DOHH2 (cell line): ENCODE measurements around the gene MUC5AC.
"Not testable (repeated sequence)": the region's sequence is repeated elsewhere in the genome, so short reads cannot be mapped to it uniquely, and the experiment has no call there.

Source experiments
- H3F3A ChIP-seq: fragments of 200-600 bp; sonication (generic), shearing (Covaris generic); 2 replicates; pipeline ENCODE4 v1.6.0; 2016; ENCODE audit warnings: antibody characterized with exemption, mild to moderate bottlenecking; ENCODE audit not compliant: control insufficient read depth, insufficient read depth
- H3K27ac ChIP-seq: fragments of 200-600 bp; sonication (generic); 2 replicates; pipeline ENCODE4 v1.5.1; 2014; ENCODE audit warnings: low read depth, mild to moderate bottlenecking, low read length, moderate library complexity
- H3K27me3 ChIP-seq: fragments of 200-600 bp; sonication (generic); 2 replicates; pipeline ENCODE4 v1.6.1; 2014; ENCODE audit warnings: mild to moderate bottlenecking, low read length, mixed read lengths; ENCODE audit not compliant: control insufficient read depth
- H3K36me3 ChIP-seq: fragments of 200-600 bp; sonication (generic); 2 replicates; pipeline ENCODE4 v1.6.1; 2014; ENCODE audit warnings: mild to moderate bottlenecking, low read length, moderate library complexity, mixed read lengths; ENCODE audit not compliant: control insufficient read depth
- H3K4me1 ChIP-seq: fragments of 200-600 bp; sonication (generic); 2 replicates; pipeline ENCODE4 v1.6.1; 2014; ENCODE audit warnings: mild to moderate bottlenecking, low read length, mixed read lengths; ENCODE audit not compliant: control insufficient read depth
- H3K4me2 ChIP-seq: fragments of 200-600 bp; sonication (generic); 2 replicates; pipeline ENCODE4 v1.6.0; 2014; ENCODE audit warnings: mild to moderate bottlenecking, low read length, moderate library complexity
- H3K4me3 ChIP-seq: fragments of 200-600 bp; sonication (generic); 2 replicates; pipeline ENCODE4 v1.5.1; 2014; ENCODE audit warnings: mild to moderate bottlenecking, low read length, mixed read lengths
- H3K79me2 ChIP-seq: fragments of 200-600 bp; sonication (generic); 2 replicates; pipeline ENCODE4 v1.6.1; 2014; ENCODE audit warnings: mild to moderate bottlenecking, low read length, mixed read lengths; ENCODE audit not compliant: control insufficient read depth
- H3K9me2 ChIP-seq: fragments of 200-600 bp; sonication (generic); replicated peaks from 2 replicates; pipeline ENCODE4 v1.6.1; 2014; ENCODE audit warnings: mild to moderate bottlenecking, low read length, mixed read lengths; ENCODE audit not compliant: control insufficient read depth
- H3K9me3 ChIP-seq: fragments of 200-600 bp; sonication (generic); 2 replicates; pipeline ENCODE4 v1.6.1; 2014; ENCODE audit warnings: antibody characterized with exemption, low read length, mixed read lengths; ENCODE audit not compliant: control insufficient read depth, insufficient read depth
- H4K20me1 ChIP-seq: fragments of 200-600 bp; sonication (generic); 2 replicates; pipeline ENCODE4 v1.6.0; 2014; ENCODE audit warnings: low read depth, mild to moderate bottlenecking, antibody characterized with exemption, low read length, moderate library complexity; ENCODE audit not compliant: control insufficient read depth, insufficient read depth
- EZH2phosphoT487 ChIP-seq: fragments of 200-600 bp; sonication (generic); IDR thresholded peaks from 2 replicates; pipeline ENCODE4 v1.6.1; 2017; ENCODE audit warnings: borderline replicate concordance, mild to moderate bottlenecking, antibody characterized with exemption, low read length, moderate library complexity, mixed read lengths
- TF ChIP-seq, protein P1 (sequence below): fragments of 200-600 bp; sonication (generic); IDR thresholded peaks from one replicate; pipeline ENCODE4 v1.5.1; 2014; ENCODE audit warnings: antibody characterized with exemption, mild to moderate bottlenecking, low read depth, low read length; ENCODE audit not compliant: poor library complexity, severe bottlenecking

Gene MUC5AC

DNA sequence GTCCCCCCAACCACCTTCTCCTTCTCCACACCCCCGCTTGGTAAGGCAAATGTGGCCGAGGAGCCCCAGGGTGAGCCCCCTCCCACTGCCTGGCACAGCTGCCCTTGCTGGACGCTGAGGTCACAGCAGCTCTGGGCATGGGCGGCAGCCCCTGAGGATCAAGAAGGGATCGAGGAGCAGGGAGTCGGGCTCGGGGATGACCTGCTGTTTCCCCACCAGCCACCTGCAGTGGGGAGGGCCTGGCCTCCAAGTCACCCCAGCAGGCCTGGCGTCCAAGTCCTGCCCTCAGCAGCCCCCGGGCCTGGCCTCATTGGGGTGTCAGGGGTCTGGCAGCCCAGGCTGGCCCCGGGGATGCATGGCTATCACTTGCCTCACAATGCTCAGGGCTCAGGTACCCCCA, 23.7 kb downstream of the MUC5AC start:
- no peak overlapping the region for H3K4me2 ChIP-seq

DNA sequence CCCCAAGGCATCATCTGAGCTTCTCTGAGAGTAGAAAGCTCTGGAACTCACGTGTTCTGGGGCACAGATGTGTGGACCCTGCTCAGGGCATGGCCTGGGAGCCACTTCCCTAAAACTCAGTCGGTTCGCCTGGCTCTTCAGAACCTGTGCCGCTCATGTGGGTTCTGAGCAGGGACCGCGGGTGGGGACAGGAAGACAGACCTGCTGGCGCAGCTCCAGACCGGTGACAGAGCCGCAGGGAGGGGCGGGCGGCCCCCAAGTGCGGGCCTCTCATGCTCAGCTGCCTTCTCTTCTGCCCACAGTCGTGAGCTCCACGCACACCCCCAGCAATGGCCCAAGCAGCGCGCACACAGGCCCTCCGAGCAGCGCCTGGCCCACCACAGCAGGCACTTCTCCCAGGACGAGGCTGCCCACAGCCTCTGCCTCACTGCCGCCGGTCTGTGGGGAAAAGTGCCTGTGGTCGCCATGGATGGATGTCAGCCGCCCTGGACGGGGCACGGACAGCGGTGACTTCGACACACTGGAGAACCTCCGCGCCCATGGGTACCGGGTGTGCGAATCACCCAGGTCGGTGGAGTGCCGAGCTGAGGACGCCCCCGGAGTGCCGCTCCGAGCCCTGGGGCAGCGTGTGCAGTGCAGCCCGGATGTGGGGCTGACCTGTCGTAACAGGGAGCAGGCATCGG, 24.2 kb downstream of the MUC5AC start:
- Histone ChIP-seq H3K9me3 (peaks cover 6% of the 10 kb centered on the region; the same call in 1 of the 2 replicates), H3K4me3 (no peak overlapping the region), H4K20me1 (no peaks in the 10 kb centered on the region), H3F3A (no peaks in the 10 kb centered on the region), H3K4me1 (no peaks in the 10 kb centered on the region), H3K36me3 (no peaks in the 10 kb centered on the region), H3K27me3 (no peaks in the 10 kb centered on the region), H3K27ac (no peak overlapping the region), H3K4me2 (no peak overlapping the region), H3K79me2 (no peaks in the 10 kb centered on the region), H3K9me2 (no peaks in the 10 kb centered on the region)
- TF ChIP-seq, protein P1, sequence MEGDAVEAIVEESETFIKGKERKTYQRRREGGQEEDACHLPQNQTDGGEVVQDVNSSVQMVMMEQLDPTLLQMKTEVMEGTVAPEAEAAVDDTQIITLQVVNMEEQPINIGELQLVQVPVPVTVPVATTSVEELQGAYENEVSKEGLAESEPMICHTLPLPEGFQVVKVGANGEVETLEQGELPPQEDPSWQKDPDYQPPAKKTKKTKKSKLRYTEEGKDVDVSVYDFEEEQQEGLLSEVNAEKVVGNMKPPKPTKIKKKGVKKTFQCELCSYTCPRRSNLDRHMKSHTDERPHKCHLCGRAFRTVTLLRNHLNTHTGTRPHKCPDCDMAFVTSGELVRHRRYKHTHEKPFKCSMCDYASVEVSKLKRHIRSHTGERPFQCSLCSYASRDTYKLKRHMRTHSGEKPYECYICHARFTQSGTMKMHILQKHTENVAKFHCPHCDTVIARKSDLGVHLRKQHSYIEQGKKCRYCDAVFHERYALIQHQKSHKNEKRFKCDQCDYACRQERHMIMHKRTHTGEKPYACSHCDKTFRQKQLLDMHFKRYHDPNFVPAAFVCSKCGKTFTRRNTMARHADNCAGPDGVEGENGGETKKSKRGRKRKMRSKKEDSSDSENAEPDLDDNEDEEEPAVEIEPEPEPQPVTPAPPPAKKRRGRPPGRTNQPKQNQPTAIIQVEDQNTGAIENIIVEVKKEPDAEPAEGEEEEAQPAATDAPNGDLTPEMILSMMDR, result no peak
- no peak for TF ChIP-seq EZH2phosphoT487

More for the DNA sequence above, 23.7 kb downstream of the MUC5AC start:
- Histone ChIP-seq H3K36me3 (no peaks in the 10 kb centered on the region), H3K9me2 (no peaks in the 10 kb centered on the region), H3K27me3 (no peaks in the 10 kb centered on the region), H3F3A (no peaks in the 10 kb centered on the region), H4K20me1 (no peaks in the 10 kb centered on the region), H3K79me2 (no peaks in the 10 kb centered on the region), H3K4me3 (no peak overlapping the region), H3K4me1 (no peaks in the 10 kb centered on the region), H3K27ac (no peak overlapping the region), H3K9me3 (peaks cover 6% of the 10 kb centered on the region; the same call in 1 of the 2 replicates)
- TF ChIP-seq, protein P1, result no peak
- no peak for TF ChIP-seq EZH2phosphoT487

DNA sequence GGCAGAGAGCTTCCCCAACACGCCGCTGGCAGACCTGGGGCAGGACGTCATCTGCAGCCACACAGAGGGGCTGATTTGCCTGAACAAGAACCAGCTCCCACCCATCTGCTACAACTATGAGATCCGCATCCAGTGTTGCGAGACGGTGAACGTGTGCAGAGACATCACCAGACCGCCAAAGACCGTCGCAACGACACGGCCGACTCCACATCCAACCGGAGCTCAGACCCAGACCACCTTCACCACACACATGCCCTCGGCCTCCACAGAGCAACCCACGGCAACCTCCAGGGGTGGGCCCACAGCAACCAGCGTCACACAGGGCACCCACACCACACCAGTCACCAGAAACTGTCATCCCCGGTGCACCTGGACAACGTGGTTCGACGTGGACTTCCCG, 26.4 kb downstream of the MUC5AC start:
- H3K27me3 ChIP-seq, H3K36me3 ChIP-seq, H3K4me1 ChIP-seq, H3K9me3 ChIP-seq, H3F3A ChIP-seq, H4K20me1 ChIP-seq, H3K9me2 ChIP-seq, H3K27ac ChIP-seq, H3K4me3 ChIP-seq, H3K79me2 ChIP-seq, H3K4me2 ChIP-seq: not testable (repeated sequence)

DNA sequence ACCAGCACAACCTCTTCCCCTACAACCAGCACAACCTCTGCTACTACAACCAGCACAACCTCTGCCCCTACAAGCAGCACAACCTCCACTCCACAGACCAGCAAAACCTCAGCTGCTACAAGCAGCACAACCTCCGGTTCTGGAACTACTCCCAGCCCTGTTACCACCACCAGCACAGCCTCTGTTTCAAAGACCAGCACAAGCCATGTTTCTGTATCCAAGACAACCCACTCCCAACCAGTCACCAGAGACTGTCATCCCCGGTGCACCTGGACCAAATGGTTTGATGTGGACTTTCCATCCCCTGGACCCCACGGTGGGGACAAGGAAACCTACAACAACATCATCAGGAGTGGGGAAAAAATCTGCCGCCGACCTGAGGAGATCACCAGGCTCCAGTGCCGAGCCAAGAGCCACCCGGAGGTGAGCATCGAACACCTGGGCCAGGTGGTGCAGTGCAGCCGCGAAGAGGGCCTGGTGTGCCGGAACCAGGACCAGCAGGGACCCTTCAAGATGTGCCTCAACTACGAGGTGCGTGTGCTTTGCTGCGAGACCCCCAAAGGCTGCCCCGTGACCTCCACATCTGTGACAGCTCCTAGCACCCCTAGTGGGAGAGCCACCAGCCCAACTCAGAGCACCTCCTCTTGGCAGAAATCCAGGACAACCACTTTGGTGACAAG, 30.8 kb downstream of the MUC5AC start:
- not testable (repeated sequence) for H3F3A ChIP-seq, H3K27ac ChIP-seq, H3K4me1 ChIP-seq, H3K9me2 ChIP-seq, H3K4me2 ChIP-seq, H3K4me3 ChIP-seq, H4K20me1 ChIP-seq, H3K36me3 ChIP-seq, H3K79me2 ChIP-seq, H3K27me3 ChIP-seq, H3K9me3 ChIP-seq

DNA sequence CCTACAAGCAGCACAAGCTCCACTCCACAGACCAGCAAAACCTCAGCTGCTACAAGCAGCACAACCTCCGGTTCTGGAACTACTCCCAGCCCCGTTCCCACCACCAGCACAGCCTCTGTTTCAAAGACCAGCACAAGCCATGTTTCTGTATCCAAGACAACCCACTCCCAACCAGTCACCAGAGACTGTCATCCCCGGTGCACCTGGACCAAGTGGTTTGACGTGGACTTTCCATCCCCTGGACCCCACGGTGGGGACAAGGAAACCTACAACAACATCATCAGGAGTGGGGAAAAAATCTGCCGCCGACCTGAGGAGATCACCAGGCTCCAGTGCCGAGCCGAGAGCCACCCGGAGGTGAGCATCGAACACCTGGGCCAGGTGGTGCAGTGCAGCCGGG, 32.1 kb downstream of the MUC5AC start:
- H3K27ac ChIP-seq, H3K4me3 ChIP-seq, H3K27me3 ChIP-seq, H3K4me1 ChIP-seq, H3K36me3 ChIP-seq, H3K4me2 ChIP-seq, H3F3A ChIP-seq, H3K79me2 ChIP-seq, H3K9me2 ChIP-seq, H4K20me1 ChIP-seq: not testable (repeated sequence)
- peaks cover 16% of the 10 kb centered on the region; the same call in 1 of the 2 replicates for H3K9me3 ChIP-seq

DNA sequence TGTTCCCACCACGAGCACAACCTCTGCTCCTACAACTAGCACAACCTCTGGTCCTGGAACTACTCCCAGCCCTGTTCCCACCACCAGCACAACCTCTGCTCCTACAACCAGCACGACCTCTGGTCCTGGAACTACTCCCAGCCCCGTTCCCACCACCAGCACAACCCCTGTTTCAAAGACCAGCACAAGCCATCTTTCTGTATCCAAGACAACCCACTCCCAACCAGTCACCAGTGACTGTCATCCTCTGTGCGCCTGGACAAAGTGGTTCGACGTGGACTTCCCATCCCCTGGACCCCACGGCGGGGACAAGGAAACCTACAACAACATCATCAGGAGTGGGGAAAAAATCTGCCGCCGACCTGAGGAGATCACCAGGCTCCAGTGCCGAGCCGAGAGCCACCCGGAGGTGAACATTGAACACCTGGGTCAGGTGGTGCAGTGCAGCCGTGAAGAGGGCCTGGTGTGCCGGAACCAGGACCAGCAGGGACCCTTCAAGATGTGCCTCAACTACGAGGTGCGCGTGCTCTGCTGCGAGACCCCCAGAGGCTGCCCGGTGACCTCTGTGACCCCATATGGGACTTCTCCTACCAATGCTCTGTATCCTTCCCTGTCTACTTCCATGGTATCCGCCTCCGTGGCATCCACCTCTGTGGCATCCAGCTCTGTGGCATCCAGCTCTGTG, 34.2 kb downstream of the MUC5AC start:
- not testable (repeated sequence) for H3F3A ChIP-seq, H3K27ac ChIP-seq
- H3K9me3 ChIP-seq, result peaks cover 20% of the 10 kb centered on the region; the same call in 1 of the 2 replicates

More for the DNA sequence above, 34.2 kb downstream of the MUC5AC start:
- not testable (repeated sequence) for H4K20me1 ChIP-seq, H3K9me2 ChIP-seq, H3K4me3 ChIP-seq, H3K4me2 ChIP-seq, H3K27me3 ChIP-seq, H3K79me2 ChIP-seq, H3K36me3 ChIP-seq, H3K4me1 ChIP-seq
